CD4-positive, alpha-beta T cell treated with Interleukin-4 for 4 hours (primary cell): ENCODE results near the gene UNC13C.
"Not testable (repeated sequence)": the region's sequence is repeated elsewhere in the genome, so short reads cannot be mapped to it uniquely, and the experiment has no call there.

ENCODE experiments used
- DNase-seq: peaks from one replicate; pipeline ENCODE4 v3.0.0-alpha.2; 2020

UNC13C gene

GRCh38 chr15:54307252-54307902 lies 329.1 kb downstream of the UNC13C start:
- DNase-seq, result no peak

GRCh38 chr15:54307926-54308325 lies 329.7 kb downstream of the UNC13C start:
- DNase-seq, result no peak

GRCh38 chr15:54312528-54312927 lies 334.3 kb downstream of the UNC13C start:
- DNase-seq, result no peak

- no peak for DNase-seq
Measured at GRCh38 chr15:54321426-54321825, 343.2 kb downstream of the UNC13C start.

- no peak for DNase-seq
Measured at GRCh38 chr15:54322341-54322740, 344.1 kb downstream of the UNC13C start.

- DNase-seq, result no peak
Measured at GRCh38 chr15:54345301-54345700, 367.1 kb downstream of the UNC13C start.

- no peak for DNase-seq
Measured at GRCh38 chr15:54345827-54346226, 367.6 kb downstream of the UNC13C start.

GRCh38 chr15:54347082-54347827 lies 369.0 kb downstream of the UNC13C start:
- no peak for DNase-seq

- no peak for DNase-seq
Measured at GRCh38 chr15:54353726-54354125, 375.5 kb downstream of the UNC13C start.

GRCh38 chr15:54354341-54354740 lies 376.1 kb downstream of the UNC13C start:
- no peak for DNase-seq

GRCh38 chr15:54364961-54365360 lies 386.7 kb downstream of the UNC13C start:
- no peak for DNase-seq

- DNase-seq, result no peak
Measured at GRCh38 chr15:54373332-54373731, 395.1 kb downstream of the UNC13C start.

GRCh38 chr15:54374184-54374952 lies 396.1 kb downstream of the UNC13C start:
- no peak for DNase-seq

- no peak for DNase-seq
Measured at GRCh38 chr15:54387799-54388198, 409.6 kb downstream of the UNC13C start.

GRCh38 chr15:54388746-54389145 lies 410.5 kb downstream of the UNC13C start:
- DNase-seq, result no peak

- DNase-seq, result no peak
Measured at GRCh38 chr15:54410481-54410880, 432.2 kb downstream of the UNC13C start.

- DNase-seq, result no peak
Measured at GRCh38 chr15:54424171-54424570, 445.9 kb downstream of the UNC13C start.

- DNase-seq, result no peak
Measured at GRCh38 chr15:54428596-54428995, 450.4 kb downstream of the UNC13C start.

- DNase-seq, result not testable (repeated sequence)
Measured at GRCh38 chr15:54450288-54450687, 472.0 kb downstream of the UNC13C start.

GRCh38 chr15:54456413-54456812 lies 478.2 kb downstream of the UNC13C start:
- no peak for DNase-seq

GRCh38 chr15:54462511-54462913 lies 484.3 kb downstream of the UNC13C start:
- no peak for DNase-seq

- DNase-seq, result no peak
Measured at GRCh38 chr15:54481819-54482218, 503.6 kb downstream of the UNC13C start.

- no peak for DNase-seq
Measured at GRCh38 chr15:54482251-54482650, 504.0 kb downstream of the UNC13C start.

GRCh38 chr15:54500330-54500729 lies 522.1 kb downstream of the UNC13C start:
- DNase-seq, result no peak
